ENCODE data around the gene NFKBIB. TPM values are rescaled to one million over a fixed set of nuclear protein-coding genes. Genes with fewer than 3 reads are reported as not detected.

NFKBIB gene
- total RNA-seq, 1 experiment from 2014 or later: 51.2 TPM

- Histone ChIP-seq H2AFZ (ENCODE audit: low read depth, low read length, poor library complexity, severe bottlenecking) (no peak overlapping the region), H3K9ac (ENCODE audit: low read length) (peak overlapping the region; percentile 72), H3K9me2 (ENCODE audit: insufficient read depth) (no peaks in the 10 kb centered on the region), H3K4me3 (replicated peaks in 1 of 2; ENCODE audit: low read depth in 1 of 2, low read length in 2 of 2) (peak overlapping the region; percentile 68 to 85), H3K27me3 (ENCODE audit: insufficient read depth, low read length) (no peaks in the 10 kb centered on the region), H3K4me1 (ENCODE audit: control insufficient read depth in 1 of 2, insufficient read depth in 2 of 2, low read length in 2 of 2) (peaks cover 0 to 18% of the 10 kb centered on the region in 2 experiments; a peak in 2 of 4 replicates), H3K27ac (ENCODE audit: low read depth, low read length) (peak overlapping the region; percentile 31; the same call in 1 of the 2 replicates), H3K4me2 (ENCODE audit: low read length) (peak overlapping the region; percentile 79), H3K36me3 (ENCODE audit: control insufficient read depth in 1 of 2, insufficient read depth in 2 of 2, low read length in 2 of 2) (no peaks in the 10 kb centered on the region), H4K20me1 (ENCODE audit: insufficient read depth) (no peaks in the 10 kb centered on the region), H3K79me2 (ENCODE audit: insufficient read depth, low read length) (peaks cover 20% of the 10 kb centered on the region), H3K9me3 (ENCODE audit: control insufficient read depth in 1 of 2, insufficient read depth in 1 of 2, low read depth in 1 of 2, low read length in 2 of 2) (peaks cover 0 to 5% of the 10 kb centered on the region in 2 experiments; a peak in 1 of 4 replicates)
- intact Hi-C loops (cut with micrococcal nuclease): loop anchor here (1.0 kb wide), 1 partner anchor 49 kb away; no protein-coding TSS in a partner anchor
- ATAC-seq (no peak), DNase-seq (ENCODE audit: low read depth, low spot score) (no peak)
- ChIA-PET RAD21 (ENCODE audit: low non-redundant PET in 1 of 2, low total read pairs in 2 of 2, uncharacterized antibody in 2 of 2, unreplicated experiment in 2 of 2) (no interaction called here), POLR2A (no interaction called here), CTCF (no interaction called here)
- no peak for TF ChIP-seq TCF7L2 (IDR thresholded peaks at IDR 0.05; ENCODE audit: borderline replicate concordance, extremely low read depth, insufficient read depth, insufficient read length)
- no peak for TF ChIP-seq SRF (IDR thresholded peaks at IDR 0.05; ENCODE audit: low read depth)
- no peak for TF ChIP-seq CBX3 (IDR thresholded peaks at IDR 0.05; ENCODE audit: low read depth)
- no peak for TF ChIP-seq CEBPB (IDR thresholded peaks at IDR 0.05; ENCODE audit: low read depth)
- TF ChIP-seq MAX (IDR thresholded peaks at IDR 0.05): no peak
- TF ChIP-seq ELF1 (IDR thresholded peaks at IDR 0.05; ENCODE audit: borderline replicate concordance, low read depth): no peak
- TF ChIP-seq EGR1 (IDR thresholded peaks at IDR 0.05; ENCODE audit: low read depth): no peak
- TF ChIP-seq FOSL1 (IDR thresholded peaks at IDR 0.05; ENCODE audit: low read depth): no peak
- TF ChIP-seq EZH2 (IDR thresholded peaks at IDR 0.05): no peak
- TF ChIP-seq POLR2AphosphoS5 (IDR thresholded peaks at IDR 0.05; ENCODE audit: low read depth, low read length): no peak
- no peak for TF ChIP-seq POLR2A (IDR thresholded peaks at IDR 0.05; ENCODE audit: borderline replicate concordance, extremely low read depth, insufficient read depth, insufficient read length)
- no peak for TF ChIP-seq CTCF (IDR thresholded peaks at IDR 0.05 in 2 of 3, conservative IDR thresholded peaks at IDR 0.05 in 1 of 3; ENCODE audit: borderline replicate concordance in 1 of 3, insufficient read depth in 1 of 3, low read depth in 2 of 3, low read length in 2 of 3)
- TSS peak; percentile 67 for BruUV-seq (replicated peaks)
These were observed 852 bp upstream of the NFKBIB start for GRCh38 chr19:38898788-38899446.
